Peyer's patch (tissue), 4 donors: ENCODE data around the gene CACNA1I. TPM values are rescaled to one million over a fixed set of nuclear protein-coding genes. Genes with fewer than 3 reads are reported as not detected.

ENCODE experiments used
- DNase-seq, 3 donors: peaks; one replicate each; pipeline ENCODE4 v3.0.0-alpha.2; 2017 to 2019
- H3K27ac ChIP-seq, 4 donors: fragments of 200-600 bp; sonication (generic); one replicate each; pipeline ENCODE4 v1.5.1; 2016 to 2019
- H3K27me3 ChIP-seq, 2 donors: fragments of 200-600 bp; sonication (generic); one replicate each; pipeline ENCODE4 v1.5.1; 2019
- H3K36me3 ChIP-seq, 3 donors: fragments of 200-600 bp; sonication (generic); one replicate each; pipeline ENCODE4 v1.5.1; 2016 to 2019
- H3K4me1 ChIP-seq, 4 donors: fragments of 200-600 bp; sonication (generic); one replicate each; pipeline ENCODE4 v1.5.1; 2016 to 2019
- H3K4me3 ChIP-seq, 4 donors: fragments of 200-600 bp; sonication (generic); 1 replicate in 3 of 4; 2 replicates in 1 of 4; pipeline ENCODE4 v1.5.1; 2016 to 2019; ENCODE audit warnings: mild to moderate bottlenecking in 1 of 4
- H3K9me3 ChIP-seq, 4 donors: fragments of 200-600 bp; sonication (generic); one replicate each; pipeline ENCODE4 v1.5.1; 2016 to 2019; ENCODE audit warnings: mild to moderate bottlenecking in 1 of 4
- CTCF ChIP-seq, 6 experiments: fragments of 450-650 bp in 4 of 6; fragments of 200-600 bp in 2 of 6; sonication (generic) in 1 of 6; IDR thresholded peaks; one replicate each; pipeline ENCODE4 v1.5.1; 2017 to 2019; ENCODE audit warnings: antibody characterized with exemption in 6 of 6, mild to moderate bottlenecking in 3 of 6, moderate library complexity in 1 of 6
- POLR2A ChIP-seq, 2 donors: fragments of 450-650 bp; IDR thresholded peaks; one replicate each; pipeline ENCODE4 v1.5.1; 2017; ENCODE audit warnings: antibody characterized with exemption in 2 of 2, mild to moderate bottlenecking in 2 of 2, moderate library complexity in 2 of 2
- total RNA-seq, 4 donors: library from RNA; depleted of rRNA; stranded (reverse); fragments of >200 nt; gene quantifications; one replicate each; pipeline ENCODE4 v1.1.0, GENCODE V29; 2016

The CACNA1I gene
- total RNA-seq, 4 donors from 2014 or later: 0.95 to 6.6 (median 1.6) TPM

- Histone ChIP-seq H3K9me3 (peaks cover 0 to 3% (median 0%) of the 10 kb centered on the region in 4 donors), H3K4me3 (no peak overlapping the region), H3K36me3 (no peaks in the 10 kb centered on the region), H3K27me3 (peaks cover 0 to 24% of the 10 kb centered on the region in 2 donors), H3K27ac (no peak overlapping the region), H3K4me1 (peaks cover 0 to 16% (median 3%) of the 10 kb centered on the region in 4 donors)
- no peak for DNase-seq
- peak in 3 of 6 experiments; percentile 31 to 33 (median 32) for TF ChIP-seq CTCF (IDR thresholded peaks at IDR 0.05)
- TF ChIP-seq POLR2A (IDR thresholded peaks at IDR 0.05): no peak
These were observed 11.0 kb upstream of the CACNA1I start for GRCh38 chr22:39559456-39560105.

- no peaks in the 10 kb centered on the region for H3K36me3 ChIP-seq
- no peak for TF ChIP-seq POLR2A (IDR thresholded peaks at IDR 0.05)
- TF ChIP-seq CTCF (IDR thresholded peaks at IDR 0.05): no peak
- no peak overlapping the region for H3K27ac ChIP-seq
- H3K9me3 ChIP-seq: peaks cover 0 to 3% (median 0%) of the 10 kb centered on the region in 4 donors
- H3K4me1 ChIP-seq: peaks cover 0 to 16% (median 3%) of the 10 kb centered on the region in 4 donors
- no peak for DNase-seq
- no peak overlapping the region for H3K4me3 ChIP-seq
- peaks cover 0 to 24% of the 10 kb centered on the region in 2 donors for H3K27me3 ChIP-seq
These were observed 10.4 kb upstream of the CACNA1I start for GRCh38 chr22:39560127-39560526.

- no peak for TF ChIP-seq CTCF (IDR thresholded peaks at IDR 0.05)
- no peaks in the 10 kb centered on the region for H3K36me3 ChIP-seq
These were observed 7.6 kb upstream of the CACNA1I start for GRCh38 chr22:39562839-39563489.

GRCh38 chr22:39563571-39564428, 6.8 kb upstream of the CACNA1I start:
- Histone ChIP-seq H3K4me1 (peaks cover 0 to 6% (median 0%) of the 10 kb centered on the region in 4 donors), H3K36me3 (no peaks in the 10 kb centered on the region), H3K9me3 (peaks cover 0 to 3% (median 0%) of the 10 kb centered on the region in 4 donors), H3K4me3 (no peak overlapping the region), H3K27ac (no peak overlapping the region), H3K27me3 (no peaks in the 10 kb centered on the region)
- DNase-seq: no peak
- TF ChIP-seq POLR2A (IDR thresholded peaks at IDR 0.05) (no peak), CTCF (IDR thresholded peaks at IDR 0.05) (no peak)

More at GRCh38 chr22:39562839-39563489, 7.6 kb upstream of the CACNA1I start:
- no peak for DNase-seq
- no peak overlapping the region for H3K4me3 ChIP-seq
- H3K4me1 ChIP-seq: peaks cover 0 to 10% (median 4%) of the 10 kb centered on the region in 4 donors
- H3K27ac ChIP-seq: no peak overlapping the region
- H3K27me3 ChIP-seq: peaks cover 0 to 8% of the 10 kb centered on the region in 2 donors
- peaks cover 0 to 3% (median 0%) of the 10 kb centered on the region in 4 donors for H3K9me3 ChIP-seq

GRCh38 chr22:39565414-39565944, 5.1 kb upstream of the CACNA1I start:
- H3K9me3 ChIP-seq: no peaks in the 10 kb centered on the region
- H3K36me3 ChIP-seq: no peaks in the 10 kb centered on the region
- no peak for TF ChIP-seq CTCF (IDR thresholded peaks at IDR 0.05)
- no peak for TF ChIP-seq POLR2A (IDR thresholded peaks at IDR 0.05)
- no peak overlapping the region for H3K4me3 ChIP-seq
- no peaks in the 10 kb centered on the region for H3K27me3 ChIP-seq
- H3K27ac ChIP-seq: no peak overlapping the region
- no peak for DNase-seq
- peaks cover 0 to 6% (median 0%) of the 10 kb centered on the region in 4 donors for H3K4me1 ChIP-seq
